Pancreas (tissue), 10 donors: ENCODE data around the gene EPHB4. TPM values are rescaled to one million over a fixed set of nuclear protein-coding genes. Genes with fewer than 3 reads are reported as not detected.

Experiments
- ATAC-seq, 4 donors: fragments of 200-7000 bp; cut with Tn5 transposase; one replicate each; pipeline versions ENCODE4 v1.8.0 to v1.9.1; 2020; ENCODE audit warnings: mild to moderate bottlenecking in 4 of 4, moderate library complexity in 4 of 4
- DNase-seq, 6 donors: peaks; one replicate each; pipeline ENCODE4 v3.0.0-alpha.2; 2020
- FAIRE-seq: peaks from 2 replicates; lab custom pipeline; 2012; peaks lifted over from hg19 to GRCh38; lab: Jason Lieb, UNC
- H3K27ac ChIP-seq, 4 donors: fragments of 200-600 bp; sonication (generic); 1 replicate in 3 of 4; 2 replicates in 1 of 4; pipeline versions ENCODE4 v1.5.0 to v1.8.0; 2020
- H3K27me3 ChIP-seq, 4 donors: fragments of 200-600 bp; one replicate each; pipeline ENCODE4 v1.8.0; 2021
- H3K36me3 ChIP-seq, 3 donors: fragments of 200-600 bp; sonication (generic) in 1 of 3; one replicate each; pipeline versions ENCODE4 v1.5.0 to v1.8.0; 2020 to 2021
- H3K4me1 ChIP-seq, 3 donors: fragments of 200-600 bp; one replicate each; pipeline ENCODE4 v1.8.0; 2021
- H3K4me3 ChIP-seq, 4 donors: fragments of 200-600 bp; sonication (generic) in 2 of 4; one replicate each; pipeline versions ENCODE4 v1.5.0 to v1.8.0; 2020 to 2021
- H3K9me3 ChIP-seq, 4 donors: fragments of 200-600 bp; one replicate each; pipeline ENCODE4 v1.8.0; 2021
- WGBS, 2 donors: extraction: QIAGEN DNeasy Blood & Tissue Kit; methylation state at CpG; one replicate each; pipeline ENCODE4 v1.1.7; 2013; 5-methylcytosine and 5-hydroxymethylcytosine counted together
- intact Hi-C, 3 donors: fragments of 100-400 bp; cut with DNase I; formaldehyde crosslinking; loops; one replicate each; pipeline versions ENCODE4 v1.11.1 to v1.14.2; 2022
- polyA plus RNA-seq, 2 donors: library from polyadenylated mRNA; stranded (reverse); fragments of 200-250 nt; gene quantifications; one replicate each; pipeline ENCODE4 v1.2.3, GENCODE V29; 2013
- total RNA-seq, 6 donors: library from RNA; stranded (reverse); fragmentation: NEBNext Ultra II Directional in 4 of 6; extraction: Animal tissue kit (Norgen Biotek cat#: 25700) in 4 of 6; gene quantifications; one replicate each; pipeline versions ENCODE4 v1.2.1 to v1.2.4, GENCODE V29; 2021 to 2023
- TF ChIP-seq, protein P1 (sequence below), 4 donors: fragments of 200-600 bp; sonication (generic) in 3 of 4; IDR thresholded peaks; one replicate each; pipeline versions ENCODE4 v1.5.0 to v1.8.0; 2021; ENCODE audit warnings: antibody characterized with exemption in 4 of 4
- donor health status: healthy with polysubstance abuse.
- donor health status: DM: no; HTN: no; CAD: no; lungs with moderate emphysema.
- donor health status: DM: no; HTN: no; CAD: no.
- donor health status: control.
- donor health status: control.
- donor health status: Bipolar disorder and iron deficiency.
- donor health status: DM: yes; HTN: yes; CAD: no.
- donor health status: DM: no; HTN: no; CAD: no.
- donor health status: DM: no; HTN: no; CAD: no.
- donor health status: DM: yes; HTN: yes; CAD: no.

EPHB4 gene
- total and polyA plus RNA-seq, 8 donors, result 15.8 to 32.9 (median 26.1) TPM

DNA sequence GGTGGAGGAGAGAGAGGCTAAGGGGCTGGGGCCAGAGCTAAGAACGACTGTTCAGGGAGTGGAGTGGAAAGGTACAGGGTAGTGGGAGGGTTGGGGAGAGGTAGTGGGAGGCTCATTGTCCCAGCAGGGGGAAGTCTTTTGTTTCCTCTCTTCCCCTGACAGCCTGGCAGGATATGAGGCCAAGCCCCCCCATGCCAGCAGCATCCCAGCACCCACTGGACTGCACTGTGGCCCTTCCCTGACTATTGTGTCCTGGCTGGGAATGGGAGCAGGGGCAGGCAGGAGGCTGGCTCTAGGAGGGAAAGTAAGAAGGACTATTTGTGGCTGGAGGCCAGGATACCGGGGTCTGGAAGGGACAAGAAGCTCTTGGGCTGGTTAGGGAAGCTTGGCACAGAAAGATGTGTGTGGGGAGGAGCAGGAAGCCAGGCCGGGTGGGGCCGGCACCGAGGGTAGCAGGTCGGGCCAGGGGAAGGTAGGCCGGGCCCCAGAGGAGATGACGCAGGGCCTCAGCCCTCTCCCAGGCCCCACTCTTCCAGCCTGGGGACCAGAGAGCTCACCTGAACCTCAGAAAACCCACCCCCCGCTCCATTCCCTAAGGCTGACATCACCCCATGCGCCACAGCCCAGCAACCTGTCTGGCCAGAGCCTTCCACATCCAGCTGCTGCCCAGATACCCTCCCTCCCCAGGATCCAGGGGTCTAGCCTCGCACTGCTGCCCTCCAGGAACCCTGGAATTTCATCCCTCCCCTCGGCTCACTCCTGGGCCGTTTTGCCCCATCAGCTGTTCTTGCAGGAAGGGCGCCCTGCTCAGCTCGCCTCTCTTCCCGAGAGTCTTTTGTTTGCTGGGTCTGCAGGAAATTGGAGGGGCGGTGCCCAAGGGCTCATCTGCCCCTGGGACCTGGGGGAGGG, 8.8 kb upstream of the EPHB4 start:
- Histone ChIP-seq H3K27ac (peak overlapping the region in 3 of 4 donors; percentile 22 to 77 (median 76)), H3K4me1 (peaks cover 11 to 17% (median 16%) of the 10 kb centered on the region in 3 donors), H3K36me3 (no peaks in the 10 kb centered on the region), H3K9me3 (no peaks in the 10 kb centered on the region), H3K4me3 (no peak overlapping the region), H3K27me3 (no peaks in the 10 kb centered on the region)
- intact Hi-C loops, result no loop called here
- WGBS, 2 donors, result 63 to 70% methylated on average over 16 to 17 of the region's 17 CpGs
- FAIRE-seq (no peak), ATAC-seq (peak in 1 of 4 donors; percentile 22), DNase-seq (peak in 1 of 6 donors; percentile 39)
- TF ChIP-seq, protein P1, sequence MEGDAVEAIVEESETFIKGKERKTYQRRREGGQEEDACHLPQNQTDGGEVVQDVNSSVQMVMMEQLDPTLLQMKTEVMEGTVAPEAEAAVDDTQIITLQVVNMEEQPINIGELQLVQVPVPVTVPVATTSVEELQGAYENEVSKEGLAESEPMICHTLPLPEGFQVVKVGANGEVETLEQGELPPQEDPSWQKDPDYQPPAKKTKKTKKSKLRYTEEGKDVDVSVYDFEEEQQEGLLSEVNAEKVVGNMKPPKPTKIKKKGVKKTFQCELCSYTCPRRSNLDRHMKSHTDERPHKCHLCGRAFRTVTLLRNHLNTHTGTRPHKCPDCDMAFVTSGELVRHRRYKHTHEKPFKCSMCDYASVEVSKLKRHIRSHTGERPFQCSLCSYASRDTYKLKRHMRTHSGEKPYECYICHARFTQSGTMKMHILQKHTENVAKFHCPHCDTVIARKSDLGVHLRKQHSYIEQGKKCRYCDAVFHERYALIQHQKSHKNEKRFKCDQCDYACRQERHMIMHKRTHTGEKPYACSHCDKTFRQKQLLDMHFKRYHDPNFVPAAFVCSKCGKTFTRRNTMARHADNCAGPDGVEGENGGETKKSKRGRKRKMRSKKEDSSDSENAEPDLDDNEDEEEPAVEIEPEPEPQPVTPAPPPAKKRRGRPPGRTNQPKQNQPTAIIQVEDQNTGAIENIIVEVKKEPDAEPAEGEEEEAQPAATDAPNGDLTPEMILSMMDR (IDR thresholded peaks at IDR 0.05), result no peak

DNA sequence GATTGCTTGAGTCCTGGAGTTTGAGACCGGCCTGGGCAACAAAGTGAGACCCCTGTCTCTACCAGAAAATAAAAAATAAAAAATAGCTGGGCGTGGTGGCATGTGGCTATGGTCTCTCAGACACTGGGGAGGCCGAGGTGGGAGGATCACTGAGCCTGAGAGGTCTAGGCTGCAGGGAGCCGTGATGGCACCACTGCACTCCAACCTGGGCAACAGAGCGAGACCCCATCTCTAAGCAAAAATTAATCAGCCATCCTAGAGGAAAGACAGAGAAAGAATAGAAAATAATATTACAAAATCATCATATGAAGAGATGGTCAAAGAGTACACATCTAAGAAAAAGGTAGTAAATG, 4.9 kb upstream of the EPHB4 start:
- H3K4me1 ChIP-seq, result peaks cover 11 to 22% (median 22%) of the 10 kb centered on the region in 3 donors
- FAIRE-seq (no peak), DNase-seq (peak in 1 of 6 donors; percentile 19), ATAC-seq (no peak)
- TF ChIP-seq, protein P1 (IDR thresholded peaks at IDR 0.05), result no peak
- no peaks in the 10 kb centered on the region for H3K36me3 ChIP-seq
- peak overlapping the region in 1 of 4 donors; percentile 20 for H3K4me3 ChIP-seq
- intact Hi-C loops, result no loop called here
- peak overlapping the region; percentile 65 to 87 (median 80) for H3K27ac ChIP-seq
- H3K27me3 ChIP-seq, result no peaks in the 10 kb centered on the region
- 66 to 73% methylated on average over 5 of the region's 5 CpGs for WGBS, 2 donors
- no peaks in the 10 kb centered on the region for H3K9me3 ChIP-seq

DNA sequence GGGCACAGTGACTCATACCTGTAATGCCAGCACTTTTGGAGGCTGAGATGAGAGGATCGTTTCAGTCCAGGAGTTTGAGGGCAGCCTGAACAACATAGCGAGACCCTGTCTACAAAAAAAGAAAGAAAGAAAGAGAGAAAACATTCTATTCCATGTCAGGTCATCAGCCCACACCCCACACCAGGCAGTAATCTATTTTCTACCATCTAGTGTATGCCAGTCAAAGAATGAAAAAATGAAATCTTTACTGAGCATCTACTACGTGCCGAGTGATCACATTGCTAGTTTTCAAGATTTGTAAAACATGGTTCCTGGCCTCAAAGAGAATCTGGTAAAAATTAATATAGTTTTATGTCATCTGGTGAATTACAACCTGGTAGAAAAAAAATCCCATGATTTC, 3.1 kb upstream of the EPHB4 start:
- TF ChIP-seq, protein P1 (IDR thresholded peaks at IDR 0.05), result no peak
- H3K4me1 ChIP-seq, result peaks cover 11 to 22% (median 19%) of the 10 kb centered on the region in 3 donors

DNA sequence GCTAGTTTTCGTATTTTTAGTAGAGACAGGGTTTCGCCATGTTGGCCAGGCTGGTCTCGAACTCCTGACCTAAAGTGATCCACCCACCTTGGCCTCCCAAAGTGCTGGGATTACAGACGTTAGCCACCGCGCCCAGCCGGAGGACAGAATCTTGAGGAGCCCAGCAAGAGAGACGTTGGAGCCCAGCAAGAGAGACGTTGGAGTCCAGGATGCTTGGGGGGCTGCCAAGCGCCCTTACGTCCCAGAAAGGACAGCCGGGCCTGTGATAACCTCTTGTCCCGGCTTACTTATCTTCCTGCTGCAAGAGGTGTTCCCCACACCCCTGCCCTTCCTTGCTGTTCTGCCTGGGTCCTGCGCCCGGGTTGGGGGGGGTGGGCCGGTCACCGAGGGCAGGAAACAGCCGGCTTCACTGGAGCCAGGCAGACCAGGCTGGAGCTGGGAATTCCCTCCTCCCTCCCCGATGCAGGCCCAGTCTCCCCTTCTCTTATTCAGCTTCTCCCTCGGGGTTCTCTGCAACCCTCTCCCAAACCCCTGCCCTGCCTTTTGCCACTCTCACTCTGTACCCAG, 1.9 kb upstream of the EPHB4 start:
- Histone ChIP-seq H3K4me3 (no peak overlapping the region), H3K36me3 (no peaks in the 10 kb centered on the region), H3K27ac (peak overlapping the region in 2 of 4 donors; percentile 30 to 33), H3K27me3 (no peaks in the 10 kb centered on the region), H3K9me3 (no peaks in the 10 kb centered on the region), H3K4me1 (peaks cover 11 to 22% (median 21%) of the 10 kb centered on the region in 3 donors)
- FAIRE-seq, result no peak
- WGBS, 2 donors, result 40 to 45% methylated on average over 19 to 20 of the region's 20 CpGs
- TF ChIP-seq, protein P1 (IDR thresholded peaks at IDR 0.05), result no peak
- ATAC-seq, result no peak
- intact Hi-C loops, result no loop called here
- peak in 2 of 6 donors; percentile 35 to 38 for DNase-seq

More for the DNA sequence above, 3.1 kb upstream of the EPHB4 start:
- intact Hi-C loops, result no loop called here
- WGBS, 2 donors, result 86 to 90% methylated on average over 4 of the region's 4 CpGs
- FAIRE-seq, result no peak
- Histone ChIP-seq H3K9me3 (no peaks in the 10 kb centered on the region), H3K27ac (peak overlapping the region in 2 of 4 donors; percentile 18 to 86), H3K4me3 (no peak overlapping the region), H3K36me3 (no peaks in the 10 kb centered on the region), H3K27me3 (no peaks in the 10 kb centered on the region)
- ATAC-seq, result no peak
- DNase-seq, result no peak
